HTERT RPE-1 (cell line): ENCODE data around the gene CEP131.

Source experiments
- in situ Hi-C: fragments of 300-500 bp; cut with MboI; formaldehyde crosslinking; loops from 4 replicates; pipeline ENCODE4 v1.14.3; 2020; ENCODE audit warnings: low sequenced_read_pairs

The CEP131 gene

DNA sequence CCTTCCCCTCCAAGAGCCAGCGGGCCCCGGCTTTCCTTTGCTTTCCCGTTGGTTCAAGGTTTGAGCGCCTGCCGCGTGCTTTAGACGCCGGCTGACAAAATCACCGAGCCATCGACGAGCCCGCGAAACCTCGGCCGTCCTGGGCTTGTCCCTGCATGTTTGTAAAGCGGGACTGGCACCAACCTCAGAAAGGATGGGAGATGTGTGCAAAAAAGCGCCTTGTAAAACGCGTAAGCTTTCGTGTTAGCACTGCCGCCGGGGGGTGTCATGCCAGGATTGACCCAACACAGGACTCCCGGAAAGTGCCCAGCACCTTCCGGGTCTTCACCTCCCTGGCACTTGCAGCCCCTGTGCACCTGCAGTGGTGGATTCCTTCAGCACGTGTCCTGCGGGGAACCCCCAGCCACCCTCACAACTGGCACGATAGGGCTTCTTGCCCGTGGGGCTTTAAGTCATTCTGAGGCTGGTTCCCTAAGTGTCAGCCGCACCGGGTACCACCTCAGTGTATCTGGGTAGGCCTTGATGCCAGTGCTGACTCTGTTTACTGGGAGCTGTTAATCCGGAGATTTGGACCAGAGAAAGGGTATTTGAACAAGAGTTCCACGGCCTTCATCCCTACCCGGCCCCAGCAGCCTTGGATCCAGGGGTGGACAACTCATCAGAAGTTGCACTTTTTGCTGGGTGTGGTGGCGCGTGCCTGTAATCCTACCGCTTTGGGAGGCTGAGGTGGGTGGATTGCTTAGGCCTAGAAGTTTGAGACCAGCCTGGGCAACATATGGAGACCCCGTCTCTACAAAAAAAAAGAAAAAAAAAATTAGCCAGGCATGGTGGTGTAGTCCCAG, 17.2 kb upstream of the CEP131 start:
- in situ Hi-C loops: no loop called here

DNA sequence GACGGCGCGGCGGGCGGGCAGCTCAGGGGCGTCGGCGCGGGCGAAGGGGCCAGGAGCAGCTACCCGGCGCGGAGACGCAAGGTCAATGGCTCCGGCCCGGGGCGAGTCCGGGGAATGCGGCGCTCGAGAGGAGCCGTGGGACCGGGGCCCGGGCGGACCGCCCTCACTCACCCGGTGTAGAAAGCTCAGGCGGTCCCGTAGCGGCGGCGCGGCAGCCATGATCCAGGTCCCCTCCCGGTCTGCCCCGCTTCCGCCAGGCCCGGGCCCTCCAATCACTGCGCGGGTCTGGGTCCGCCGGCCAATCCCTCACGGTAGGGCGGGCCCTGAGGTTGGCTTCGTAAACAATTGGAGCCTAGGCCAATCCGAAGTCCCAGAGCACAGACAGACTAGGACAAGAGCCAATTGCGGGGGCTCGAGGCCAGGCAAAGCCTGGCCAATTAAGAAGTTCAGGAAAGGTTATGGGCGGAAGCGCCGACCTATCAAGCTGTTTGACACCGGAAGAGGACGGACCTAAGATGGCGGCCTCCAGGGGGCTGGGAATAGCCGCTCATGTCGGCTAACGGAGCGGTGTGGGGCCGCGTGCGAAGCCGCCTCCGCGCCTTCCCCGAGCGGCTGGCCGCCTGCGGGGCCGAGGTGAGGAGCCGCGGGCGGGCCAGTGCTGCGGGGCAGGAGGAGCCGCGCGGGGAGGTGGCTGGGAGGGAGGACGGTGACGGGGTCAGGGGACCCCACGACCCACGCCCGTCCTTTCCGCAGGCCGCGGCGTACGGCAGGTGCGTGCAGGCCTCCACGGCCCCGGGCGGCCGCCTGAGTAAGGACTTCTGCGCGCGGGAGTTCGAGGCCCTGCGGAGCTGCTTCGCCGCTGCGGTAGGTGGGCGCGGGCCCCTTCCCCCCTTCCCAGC, 16.3 kb upstream of the CEP131 start, which contains the start of the genes NDUFAF8 and TEPSIN:
NDUFAF8 (plus strand) TSS at position 504 of the 899 bp plus-strand sequence; CDS start at position 550, 46 bp downstream.
TEPSIN (minus strand) TSS at position 241 of the 899 bp plus-strand sequence; CDS start at position 219, 22 bp downstream.
- in situ Hi-C loops: no loop called here

DNA sequence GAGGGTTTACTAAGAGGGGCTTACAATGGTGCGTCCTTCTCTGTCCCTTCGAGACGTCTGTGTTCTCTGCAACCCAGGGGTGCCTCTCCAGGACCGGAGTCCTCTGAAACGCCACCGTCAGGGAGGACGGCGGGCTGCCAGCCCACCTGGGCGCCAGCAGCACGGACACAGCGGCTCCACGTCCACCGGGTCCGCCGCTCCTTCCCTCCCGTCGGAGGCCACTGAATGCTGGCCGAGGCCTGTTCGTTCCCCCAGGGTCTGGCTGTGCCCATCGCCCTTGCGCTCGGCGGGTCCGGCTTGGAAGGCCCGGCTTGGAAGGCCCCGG, 15.7 kb upstream of the CEP131 start:
- in situ Hi-C loops: no loop called here

DNA sequence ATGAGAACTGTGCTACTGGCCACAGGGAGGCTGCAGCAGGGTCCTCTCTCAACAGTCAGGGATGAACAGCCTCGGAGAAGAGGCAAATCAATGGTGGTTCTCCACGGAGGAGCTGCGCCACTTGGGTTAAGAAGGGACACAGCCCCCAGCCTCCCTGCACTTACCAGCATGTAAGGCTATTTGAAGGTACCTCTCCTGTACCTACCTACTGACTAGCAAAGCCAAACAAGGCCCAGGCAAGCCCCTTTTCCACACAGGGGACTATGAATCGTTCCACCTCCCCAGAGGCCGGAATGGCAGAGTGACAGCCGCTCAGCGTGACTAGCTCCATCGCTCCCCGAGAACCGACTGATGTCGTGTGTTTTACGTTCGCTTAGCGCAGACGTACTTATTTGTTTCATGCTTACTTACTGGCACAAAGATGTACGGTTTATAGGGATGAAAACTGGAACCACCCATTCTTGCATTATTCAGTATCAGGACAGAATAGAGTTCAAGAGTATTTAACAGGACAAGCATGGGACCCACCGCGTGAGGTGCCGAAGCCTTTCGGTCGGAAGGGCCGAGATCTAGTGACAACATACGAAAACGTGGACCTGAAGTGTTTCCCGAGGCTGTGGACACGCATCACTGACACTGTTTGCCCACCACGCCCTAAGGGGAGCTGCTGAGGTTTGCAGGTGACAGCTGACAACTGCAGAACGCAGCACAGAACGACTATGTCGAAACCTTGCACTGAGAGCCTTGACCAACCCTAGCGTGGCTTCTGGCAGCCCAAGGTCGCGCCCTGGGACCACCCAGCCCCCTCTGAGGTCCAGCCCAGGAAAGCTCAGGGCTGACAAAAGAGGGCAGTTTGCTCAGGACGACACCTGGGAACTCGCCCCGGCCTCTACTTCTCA, 15.1 kb upstream of the CEP131 start:
- in situ Hi-C loops: no loop called here

DNA sequence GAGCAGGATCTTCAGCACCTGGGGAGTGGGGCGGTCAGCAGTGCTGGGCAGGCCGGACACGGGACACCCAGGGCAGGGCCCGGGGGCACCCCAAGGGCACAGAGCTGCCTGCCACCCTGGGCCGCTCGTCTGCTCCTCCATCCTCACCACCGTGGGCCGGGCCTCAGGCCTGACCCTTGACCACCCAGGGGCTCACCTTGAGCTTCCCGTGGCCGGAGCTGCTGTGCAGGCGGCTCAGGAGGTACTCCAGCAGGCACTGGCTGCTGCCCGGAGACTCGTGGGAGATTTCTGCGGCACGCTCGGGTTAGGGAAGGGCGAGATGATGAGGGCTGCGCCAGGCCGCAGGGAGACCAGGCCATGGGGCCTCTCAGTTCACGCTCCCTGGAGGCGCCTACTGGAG, 14.0 kb upstream of the CEP131 start:
- in situ Hi-C loops: no loop called here

DNA sequence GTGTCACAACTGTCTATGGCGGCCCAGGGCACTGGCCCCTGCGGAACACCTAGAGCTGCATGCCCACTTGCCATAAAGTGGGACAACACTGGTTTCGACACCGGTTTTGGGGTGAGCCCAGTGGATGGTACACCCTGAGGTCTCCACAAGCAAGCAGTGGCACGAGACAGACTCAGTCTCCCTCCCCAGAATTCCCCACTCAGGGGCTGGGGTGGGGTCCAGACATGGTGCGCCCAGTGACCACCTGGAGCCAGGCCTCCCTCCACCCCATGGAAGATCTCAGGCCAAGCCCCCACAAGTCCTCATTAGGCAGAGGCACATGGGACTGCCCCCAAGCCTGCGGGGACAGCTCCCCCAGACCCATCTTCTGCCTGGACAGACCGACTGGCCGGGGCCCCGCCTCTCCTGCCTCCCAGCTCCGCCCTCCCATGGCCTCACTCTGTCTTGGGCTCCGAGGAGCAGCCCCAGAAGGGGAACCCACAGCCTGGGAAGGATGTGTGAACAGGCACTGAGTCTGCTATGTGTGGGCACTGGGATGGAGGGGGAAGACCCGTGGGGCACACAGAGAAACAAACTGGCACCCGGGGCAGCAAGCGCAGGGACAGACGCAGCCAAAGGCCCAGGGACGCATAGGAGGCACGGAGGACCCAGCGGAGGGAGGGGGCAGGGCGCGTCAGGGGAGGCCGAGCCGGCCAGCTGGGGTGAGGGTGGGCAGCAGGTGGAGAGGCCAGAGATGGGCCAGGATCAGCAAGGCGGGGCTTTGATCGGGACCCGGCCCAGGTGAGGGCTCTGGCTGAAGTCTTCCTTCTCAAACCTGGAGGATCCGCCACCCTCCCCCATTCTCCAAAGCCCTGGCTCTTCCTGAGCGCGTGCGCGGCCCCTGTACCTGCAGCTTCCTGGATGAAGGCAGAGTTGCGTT, 13.3 kb upstream of the CEP131 start:
- in situ Hi-C loops: no loop called here

DNA sequence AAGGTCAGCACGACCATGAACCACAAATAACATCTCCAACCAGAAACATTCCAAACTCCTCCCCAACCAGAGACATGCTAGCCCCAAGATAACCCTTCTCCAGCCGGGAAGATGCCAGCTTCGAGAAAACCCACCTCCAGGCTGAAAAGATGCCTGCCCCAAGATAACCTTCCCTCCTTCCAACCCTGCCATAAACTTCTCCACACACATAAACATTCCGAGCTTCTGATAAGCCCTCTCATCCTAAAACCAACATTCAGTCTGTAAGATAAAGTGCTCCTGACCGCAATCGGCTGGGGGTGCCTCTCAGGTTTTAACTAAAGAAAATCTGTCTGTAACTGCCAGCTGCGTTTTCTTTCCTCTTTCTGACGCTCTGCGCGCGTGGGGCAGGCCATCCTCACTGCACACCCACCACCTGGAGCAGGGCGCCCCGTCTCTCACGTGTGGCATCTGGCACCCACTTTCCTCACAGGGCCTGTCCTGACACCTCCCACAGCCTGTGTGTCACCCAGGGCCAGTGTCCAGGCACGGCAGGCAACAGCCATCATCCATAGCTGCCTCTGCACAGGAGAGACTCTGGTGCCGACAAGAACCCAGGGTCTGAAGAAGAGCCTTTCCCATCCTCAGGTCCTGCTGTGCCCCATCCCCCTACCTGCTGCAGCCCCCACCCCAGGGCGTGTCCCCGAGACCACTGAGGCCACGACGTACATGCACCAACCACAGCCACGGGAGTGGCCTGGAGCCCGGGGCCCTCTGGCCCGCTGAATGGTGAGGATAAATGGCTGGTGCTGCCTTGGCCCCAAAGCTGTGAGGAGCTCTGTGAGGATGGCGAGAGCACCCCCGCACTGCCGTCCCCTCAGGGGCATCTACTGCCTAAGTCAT, 12.4 kb upstream of the CEP131 start:
- in situ Hi-C loops: no loop called here

DNA sequence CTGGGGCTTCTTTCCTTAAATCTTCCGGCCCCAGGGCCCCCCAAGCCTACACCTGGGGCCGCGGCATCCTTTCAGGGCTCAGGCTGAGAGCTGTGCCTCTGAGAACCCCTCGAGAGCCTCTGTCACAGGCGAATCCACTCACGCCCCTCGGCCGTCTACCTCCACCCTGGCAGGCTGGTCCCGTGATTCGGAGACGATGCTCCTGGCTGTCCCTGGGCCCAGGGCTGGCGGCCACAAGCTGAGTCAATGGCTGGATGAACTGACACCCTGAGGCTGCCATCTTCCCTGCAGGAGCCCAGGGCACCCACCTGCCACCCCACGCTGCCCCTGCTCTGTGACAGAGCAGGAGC, 11.7 kb upstream of the CEP131 start:
- in situ Hi-C loops: no loop called here

DNA sequence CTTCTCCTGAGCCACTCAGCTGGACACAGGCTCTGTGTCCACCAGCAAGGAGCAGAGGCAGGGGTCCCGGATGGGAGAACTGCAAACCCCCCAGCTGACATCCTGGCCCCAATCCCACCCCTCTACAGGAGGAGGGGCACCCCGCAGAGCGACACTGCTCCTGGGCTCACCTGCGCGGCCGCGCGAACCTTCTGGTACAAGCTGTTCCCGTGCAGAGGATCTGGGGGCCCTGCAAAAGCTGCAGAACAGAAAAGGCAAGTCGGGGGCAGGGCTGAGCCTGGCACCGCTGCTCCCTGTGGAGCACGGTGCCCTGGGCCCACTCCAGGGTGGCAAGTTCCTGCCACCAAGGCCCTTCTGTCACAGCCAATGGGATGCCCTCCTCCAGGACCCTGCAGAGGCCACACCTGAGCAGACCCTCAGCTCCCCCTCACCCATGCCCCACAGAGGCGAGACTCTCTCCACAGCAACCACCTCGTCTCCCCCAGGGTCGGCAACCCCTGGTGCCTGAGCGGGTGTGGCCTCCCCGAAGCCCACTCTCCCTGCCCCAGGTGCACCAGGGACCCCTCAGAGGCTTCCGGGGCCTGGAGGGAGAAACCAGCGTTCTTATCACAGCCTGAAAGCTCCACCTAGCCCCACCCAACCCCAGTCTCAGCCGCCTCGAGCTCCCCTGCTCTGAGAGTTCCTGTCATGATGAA, 11.2 kb upstream of the CEP131 start:
- in situ Hi-C loops: no loop called here

DNA sequence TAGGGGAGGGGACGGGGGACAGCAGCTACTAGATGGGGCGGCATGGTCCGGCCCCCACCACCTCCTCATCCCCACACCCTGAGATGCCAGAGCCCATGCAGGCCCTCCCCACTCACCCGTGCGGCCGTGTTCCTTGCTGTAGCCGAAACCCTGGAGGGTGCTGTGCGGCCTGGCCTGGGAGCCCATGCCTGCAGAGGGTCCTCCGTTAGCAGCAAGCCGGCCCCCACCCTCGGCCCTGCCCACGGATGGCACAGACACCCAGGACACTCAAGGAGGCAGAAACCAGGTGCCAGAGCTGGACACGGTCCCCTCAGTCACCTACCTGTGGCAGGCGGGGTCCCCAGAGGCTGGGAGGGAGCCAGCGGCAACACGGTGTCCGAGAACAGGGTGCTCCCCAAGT, 10.6 kb upstream of the CEP131 start:
- in situ Hi-C loops: no loop called here

DNA sequence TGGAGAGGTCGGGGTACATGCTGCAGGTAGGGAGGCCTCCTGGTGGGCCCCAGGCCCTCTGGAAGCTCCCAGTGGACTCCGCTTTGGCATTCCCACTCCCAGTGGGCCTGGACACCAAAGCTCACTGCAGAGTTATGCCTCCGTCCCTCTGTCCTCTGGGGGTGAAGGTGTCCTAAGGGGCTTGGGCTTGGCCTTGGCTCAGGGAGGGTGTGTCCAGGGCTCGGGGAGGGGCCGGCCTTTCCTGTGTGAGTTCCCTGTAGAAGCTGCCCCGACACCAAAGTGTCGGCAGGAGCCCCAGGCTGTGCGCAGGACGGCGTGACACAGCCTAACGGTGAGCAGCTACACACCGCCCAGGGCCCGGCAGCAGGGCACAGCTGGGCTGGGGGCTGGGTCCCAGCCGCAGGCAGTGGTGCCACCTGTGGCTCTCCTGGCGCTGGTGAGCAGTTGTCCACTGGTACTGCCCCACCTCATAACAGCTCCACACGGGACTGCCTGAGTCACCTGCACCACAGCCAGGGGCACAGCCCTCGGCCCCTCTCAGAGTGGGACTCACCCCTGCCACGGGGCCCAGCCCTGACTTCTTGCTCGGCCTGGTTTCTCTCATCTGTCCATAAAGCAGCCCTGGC, 10.0 kb upstream of the CEP131 start:
- in situ Hi-C loops: no loop called here

DNA sequence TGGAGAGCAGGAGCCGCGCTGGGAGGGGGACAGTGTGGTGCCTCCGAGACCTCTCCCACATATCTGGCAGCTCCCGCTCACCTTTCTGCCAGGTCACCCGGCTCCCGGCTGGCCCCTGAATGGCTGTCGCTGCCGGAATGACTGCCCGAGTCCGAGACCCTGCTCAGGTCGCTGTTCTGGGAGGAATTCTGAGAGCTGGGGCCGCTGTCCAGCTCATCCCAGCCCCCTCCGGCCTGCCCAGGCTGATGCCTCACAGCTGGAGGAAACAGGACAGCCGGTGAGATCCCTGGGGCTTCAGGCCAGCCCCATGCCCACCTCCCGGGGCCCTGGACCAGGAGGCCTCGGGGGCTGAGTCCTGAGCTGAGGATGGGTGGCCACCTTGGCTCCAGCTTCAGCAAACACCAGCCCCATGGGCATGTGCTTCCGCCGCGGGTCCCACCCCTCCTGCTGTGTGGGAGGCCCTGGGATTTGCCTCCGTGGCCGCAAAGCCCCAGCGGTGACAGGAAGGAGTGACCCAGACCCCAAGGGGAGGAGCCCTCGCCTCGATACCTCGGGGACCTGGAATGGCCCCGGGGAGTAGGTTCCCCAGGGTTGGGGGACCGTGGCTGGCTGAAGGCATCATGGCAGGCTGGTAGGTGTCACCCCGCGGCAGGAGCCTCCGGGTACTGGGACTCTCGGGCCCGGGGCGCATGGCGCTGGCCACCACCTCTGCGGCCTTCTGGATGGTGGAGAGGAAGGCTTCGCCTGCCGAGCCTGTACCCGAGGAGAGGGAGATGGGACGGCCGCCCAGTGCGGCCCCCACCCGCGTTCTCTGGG, 9.2 kb upstream of the CEP131 start:
- in situ Hi-C loops: no loop called here

DNA sequence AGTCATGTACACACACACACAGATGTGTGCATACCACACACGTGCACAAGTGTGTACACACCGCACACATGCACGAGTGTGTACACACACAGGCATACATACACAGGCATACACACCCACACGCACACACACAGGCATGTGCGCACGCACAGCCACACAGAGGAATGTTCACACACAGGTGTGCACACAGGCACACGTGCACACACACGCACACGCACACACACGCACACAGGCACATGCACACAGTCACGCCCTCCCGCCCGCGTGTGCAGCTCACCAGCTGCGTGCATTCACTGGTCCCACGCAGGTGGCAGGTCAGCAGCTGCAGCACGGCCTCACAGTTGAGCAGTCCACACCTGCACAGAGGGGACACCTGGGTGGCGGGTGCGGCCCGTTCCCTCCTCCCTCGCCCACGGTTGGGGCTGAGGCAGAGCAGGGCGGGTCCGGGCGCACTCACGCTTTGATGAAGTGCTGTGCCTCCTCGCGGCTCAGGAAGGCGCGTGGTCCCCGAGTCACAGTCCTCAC, 8.4 kb upstream of the CEP131 start:
- in situ Hi-C loops: no loop called here

DNA sequence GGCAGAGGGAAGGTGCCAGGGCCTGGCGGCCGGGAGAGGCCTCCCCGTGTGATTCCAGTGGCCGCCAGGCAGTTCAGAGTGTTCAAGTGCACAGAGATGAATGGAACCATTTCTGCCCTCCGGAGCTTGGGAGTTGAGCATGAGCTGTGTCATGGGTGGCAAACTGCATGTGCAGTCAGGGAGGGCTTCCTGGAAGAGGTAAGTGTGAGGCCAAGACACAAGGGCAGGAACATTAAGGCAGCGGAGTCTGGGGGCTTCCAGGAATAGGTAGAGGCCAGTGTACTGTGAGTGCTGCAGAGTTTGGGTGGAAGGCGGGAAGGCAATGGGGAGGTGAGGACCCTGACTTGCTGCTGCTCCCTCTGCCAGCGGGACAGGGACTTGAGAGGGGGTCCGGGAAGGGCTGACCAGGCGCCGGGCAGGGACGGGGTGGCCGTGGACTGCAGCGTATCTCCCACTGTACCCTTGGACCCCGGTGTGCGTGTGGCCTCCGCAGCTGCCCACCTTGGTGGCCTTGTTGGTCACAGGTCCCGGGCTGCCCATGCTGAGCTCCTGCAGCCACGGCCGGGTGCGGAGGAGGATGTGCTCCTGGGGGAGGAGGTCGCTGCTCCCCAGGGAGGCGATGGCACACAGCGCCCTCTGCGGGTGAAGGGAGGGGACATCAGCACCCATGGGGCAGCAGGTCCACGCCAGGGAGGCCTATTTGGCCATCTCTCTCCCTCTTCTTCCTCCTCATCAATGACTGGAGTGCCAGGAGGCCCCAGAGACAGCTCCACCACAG, 7.5 kb upstream of the CEP131 start:
- in situ Hi-C loops: no loop called here

DNA sequence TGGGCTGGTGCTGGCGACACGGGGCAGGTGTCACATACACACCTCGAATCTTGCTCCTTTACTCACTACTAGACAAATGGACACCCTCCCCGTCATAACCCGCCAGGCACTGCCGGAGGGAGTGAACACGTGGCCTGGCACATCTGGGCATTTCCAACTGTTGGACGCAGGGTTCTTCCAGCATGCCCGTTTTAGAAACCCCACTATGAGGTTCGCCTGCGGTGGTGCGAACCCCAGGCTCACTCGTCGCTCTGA, 6.8 kb upstream of the CEP131 start:
- in situ Hi-C loops: no loop called here
